HG02938 (cell line): Measurements from ENCODE around the gene SLC23A2.

Experiments used
- ATAC-seq: cut with Tn5 transposase; IDR thresholded peaks from one replicate; pipeline ENCODE4 v1.9.1; 2021; ENCODE audit warnings: mild to moderate bottlenecking, moderate library complexity; ENCODE audit not compliant: unreplicated experiment

Gene SLC23A2

GRCh38 chr20:4910951-4911350, 90.4 kb downstream of the SLC23A2 start:
- ATAC-seq: no peak

GRCh38 chr20:4905613-4906012, 95.7 kb downstream of the SLC23A2 start:
- no peak for ATAC-seq

GRCh38 chr20:4905195-4905594, 96.1 kb downstream of the SLC23A2 start:
- ATAC-seq: no peak

GRCh38 chr20:4904127-4904860, 97.0 kb downstream of the SLC23A2 start:
- no peak for ATAC-seq

- ATAC-seq: no peak
These were observed 98.5 kb downstream of the SLC23A2 start for GRCh38 chr20:4902788-4903187.

GRCh38 chr20:4901031-4901818, 100.1 kb downstream of the SLC23A2 start:
- ATAC-seq: no peak

GRCh38 chr20:4898282-4899244, 102.7 kb downstream of the SLC23A2 start:
- no peak for ATAC-seq

GRCh38 chr20:4897600-4897999, 103.7 kb downstream of the SLC23A2 start:
- ATAC-seq: no peak

- ATAC-seq: no peak
These were observed 104.3 kb downstream of the SLC23A2 start for GRCh38 chr20:4896971-4897497.

GRCh38 chr20:4896119-4896702, 105.1 kb downstream of the SLC23A2 start:
- no peak for ATAC-seq

GRCh38 chr20:4894981-4895381, 106.3 kb downstream of the SLC23A2 start:
- ATAC-seq: no peak

- ATAC-seq: no peak
These were observed 106.9 kb downstream of the SLC23A2 start for GRCh38 chr20:4894409-4894808.

- ATAC-seq: no peak
These were observed 107.6 kb downstream of the SLC23A2 start for GRCh38 chr20:4893709-4894108.

GRCh38 chr20:4891997-4892396, 109.3 kb downstream of the SLC23A2 start:
- no peak for ATAC-seq

GRCh38 chr20:4891190-4891763, 110.0 kb downstream of the SLC23A2 start:
- ATAC-seq: no peak

GRCh38 chr20:4889446-4889845, 111.9 kb downstream of the SLC23A2 start:
- no peak for ATAC-seq

- ATAC-seq: no peak
These were observed 113.7 kb downstream of the SLC23A2 start for GRCh38 chr20:4887586-4887985.

GRCh38 chr20:4886771-4887527, 114.4 kb downstream of the SLC23A2 start:
- ATAC-seq: no peak

GRCh38 chr20:4885877-4886276, 115.4 kb downstream of the SLC23A2 start:
- ATAC-seq: no peak
